Hematopoietic multipotent progenitor cell treated with erythropoietin and hydrocortisone succinate and interleukin-3 and kit ligand, for 6 days (in vitro differentiated cells): Measurements from ENCODE around the gene CYTH1.
A peak's percentile ranks its signal among the peaks of the same experiment; 100 is the strongest.

Experiments used
- DNase-seq: peaks from one replicate; pipeline ENCODE4 v3.0.0-alpha.2; 2015

CYTH1 gene

GRCh38 chr17:78669256-78669974 lies 112.7 kb downstream of the CYTH1 start:
- DNase-seq, result no peak

GRCh38 chr17:78668847-78669246 lies 113.2 kb downstream of the CYTH1 start:
- DNase-seq, result no peak

DNA sequence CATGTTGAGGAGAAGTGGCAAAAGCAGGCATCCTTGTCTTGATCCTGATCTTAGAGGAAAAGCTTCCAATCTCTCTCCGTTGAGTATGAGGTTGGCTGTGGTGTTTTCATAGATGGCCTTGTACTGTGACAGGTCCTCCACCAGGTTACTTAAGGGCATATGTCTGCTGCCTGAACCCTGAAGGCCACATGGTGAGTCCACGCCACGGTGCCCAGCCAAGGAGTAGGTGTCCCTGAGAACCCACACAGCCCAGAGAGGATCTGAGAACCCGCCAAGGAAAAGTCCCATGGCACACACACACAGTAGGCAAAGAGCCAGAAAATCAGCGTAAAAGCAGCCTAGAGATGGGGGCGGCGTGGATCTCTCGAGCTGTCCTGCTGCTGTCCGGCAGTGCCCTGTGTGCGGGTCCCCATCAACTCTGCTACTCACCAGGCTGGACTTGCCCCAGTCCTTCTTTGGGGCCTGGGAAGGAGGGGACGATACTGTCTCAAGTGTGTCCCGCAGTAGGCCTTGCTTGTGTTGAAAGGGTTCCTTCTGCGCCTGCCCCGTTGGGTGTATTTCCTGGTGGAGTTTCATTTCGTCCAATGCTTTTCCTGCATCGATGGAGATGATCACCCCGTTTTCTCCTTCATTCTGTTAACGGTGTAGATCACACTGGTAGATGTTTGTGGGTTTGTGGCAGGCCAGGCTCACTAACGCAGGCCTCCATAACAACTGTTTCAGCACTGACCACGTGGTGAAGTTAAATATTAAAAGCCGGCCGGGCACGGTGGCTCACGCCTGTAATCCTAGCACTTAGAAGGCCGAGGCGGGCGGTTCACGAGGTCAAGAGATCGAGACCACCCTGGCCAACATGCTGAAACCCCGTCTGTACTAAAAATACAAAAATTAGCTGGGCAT lies 114.1 kb downstream of the CYTH1 start:
- no peak for DNase-seq

- DNase-seq, result no peak
Observed at GRCh38 chr17:78667091-78667490, 115.0 kb downstream of the CYTH1 start.

DNA sequence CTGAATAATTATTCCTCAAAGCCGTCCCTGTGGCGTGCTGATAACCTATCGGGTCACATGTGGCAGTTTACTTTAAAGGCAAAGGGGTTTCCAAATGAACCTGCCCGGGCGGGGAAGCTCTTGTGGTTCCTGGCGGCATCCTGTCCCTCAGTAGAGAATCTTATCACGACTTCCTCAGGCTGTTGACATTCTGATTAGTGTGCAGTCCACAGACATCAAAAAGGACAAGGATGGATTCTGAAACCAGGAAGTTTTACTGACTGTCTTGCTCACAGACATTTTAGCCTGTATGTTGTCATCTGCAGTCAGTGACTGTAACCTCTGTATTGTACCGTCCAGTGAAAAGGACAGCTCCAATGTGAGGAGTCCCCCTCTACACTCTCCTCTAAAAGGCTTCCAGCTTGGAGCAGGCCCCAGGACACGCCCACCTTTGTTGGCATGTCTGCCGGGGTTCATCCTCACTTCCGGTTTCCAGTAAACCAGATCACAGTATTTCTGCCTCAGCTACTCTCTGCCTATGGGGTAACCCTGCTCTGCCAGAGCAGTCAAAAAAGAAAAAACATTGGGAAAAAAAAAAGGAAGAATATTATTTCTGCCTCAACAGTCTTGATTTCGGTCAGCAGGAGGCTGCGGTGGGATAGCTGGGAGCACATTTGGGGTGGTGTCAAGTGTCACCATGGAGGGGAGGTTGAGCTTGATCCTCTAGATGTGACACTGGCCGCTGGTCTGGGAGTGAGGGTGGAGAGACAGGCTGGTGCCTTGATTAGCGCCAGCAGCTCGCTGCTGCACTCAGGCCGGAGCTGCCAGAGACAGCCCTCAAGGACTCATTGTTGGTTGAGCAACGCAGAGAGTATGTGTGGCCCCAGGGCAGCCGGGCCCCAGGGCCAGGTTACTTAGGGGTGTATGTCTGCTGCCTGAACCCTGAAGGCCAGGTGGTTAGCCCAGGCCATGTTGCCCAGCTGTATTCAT lies 115.8 kb downstream of the CYTH1 start:
- peak; percentile 97 for DNase-seq

- no peak for DNase-seq
Observed at GRCh38 chr17:78665387-78665951, 116.6 kb downstream of the CYTH1 start.

GRCh38 chr17:78664476-78665386 lies 117.3 kb downstream of the CYTH1 start:
- DNase-seq, result peak; percentile 35

- DNase-seq, result no peak
Observed at GRCh38 chr17:78661093-78661770, 120.8 kb downstream of the CYTH1 start.

GRCh38 chr17:78659546-78659945 lies 122.5 kb downstream of the CYTH1 start:
- no peak for DNase-seq

DNA sequence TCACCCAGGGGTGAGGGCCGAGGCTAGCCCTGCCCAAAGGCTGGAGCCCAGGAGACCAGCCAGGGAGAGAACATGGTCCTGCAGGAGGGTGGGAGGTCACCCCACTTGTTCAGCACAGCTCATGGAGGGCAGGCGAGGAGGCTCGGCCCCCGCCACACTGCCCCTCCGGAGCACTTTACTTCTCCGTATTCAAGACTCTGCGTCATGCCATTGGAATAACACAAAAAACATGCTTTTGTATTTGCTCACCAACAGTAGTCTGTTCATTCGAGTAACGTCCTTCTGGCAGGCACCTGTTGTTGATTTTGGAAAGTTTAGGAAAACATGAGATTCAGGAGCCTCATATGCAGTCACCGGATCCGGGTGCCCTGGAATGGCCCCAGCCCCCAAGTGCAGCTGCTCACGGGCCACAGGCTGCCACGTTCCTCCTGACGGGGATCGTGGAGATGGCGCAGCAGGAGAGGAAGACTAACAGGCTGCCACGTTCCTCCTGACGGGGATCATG lies 123.7 kb downstream of the CYTH1 start:
- no peak for DNase-seq

GRCh38 chr17:78655251-78655940 lies 126.7 kb downstream of the CYTH1 start:
- no peak for DNase-seq

- peak; percentile 32 for DNase-seq
Observed at GRCh38 chr17:78654325-78654724, 127.7 kb downstream of the CYTH1 start.

- no peak for DNase-seq
Observed at GRCh38 chr17:78653382-78653781, 128.7 kb downstream of the CYTH1 start.

DNA sequence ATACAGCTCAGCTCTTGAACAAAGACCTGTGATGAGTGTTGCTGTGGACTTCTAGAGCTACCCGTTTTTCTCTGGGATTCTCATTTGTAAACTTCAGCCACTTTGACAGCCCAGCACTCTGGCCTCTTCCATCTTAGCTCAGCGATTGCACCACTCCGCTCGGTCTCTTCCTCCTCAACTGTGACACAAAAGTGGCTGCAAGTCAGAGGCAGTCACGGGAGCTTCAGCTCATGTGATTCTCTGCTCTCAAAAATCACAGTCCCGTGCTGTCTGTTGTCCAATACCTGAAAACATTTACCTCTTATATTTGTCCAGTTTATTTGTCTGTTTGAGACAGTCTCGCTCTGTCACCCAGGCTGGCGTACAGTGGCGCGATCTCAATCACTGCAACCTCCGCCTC lies 129.2 kb downstream of the CYTH1 start:
- DNase-seq, result no peak

GRCh38 chr17:78652024-78652423 lies 130.0 kb downstream of the CYTH1 start:
- DNase-seq, result no peak

DNA sequence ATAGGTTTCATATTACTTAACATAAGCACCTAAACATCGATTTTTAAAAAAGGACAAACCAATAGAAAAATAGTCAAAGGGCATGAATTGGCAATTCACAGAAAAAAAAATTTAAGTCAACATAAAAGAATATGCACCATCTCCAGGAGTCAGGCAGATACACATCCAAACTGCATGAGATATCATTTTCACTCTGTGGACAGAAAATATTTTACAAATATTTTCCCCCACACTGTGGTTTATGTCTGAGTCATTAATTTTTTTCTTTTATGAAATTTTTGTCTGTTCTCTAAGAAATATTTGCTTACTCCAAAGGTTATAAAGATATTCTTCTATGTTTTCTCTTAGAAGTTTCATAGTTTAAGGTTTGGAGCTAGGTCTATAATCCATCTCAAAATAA lies 130.5 kb downstream of the CYTH1 start:
- no peak for DNase-seq

- no peak for DNase-seq
Observed at GRCh38 chr17:78650093-78650715, 131.9 kb downstream of the CYTH1 start.

DNA sequence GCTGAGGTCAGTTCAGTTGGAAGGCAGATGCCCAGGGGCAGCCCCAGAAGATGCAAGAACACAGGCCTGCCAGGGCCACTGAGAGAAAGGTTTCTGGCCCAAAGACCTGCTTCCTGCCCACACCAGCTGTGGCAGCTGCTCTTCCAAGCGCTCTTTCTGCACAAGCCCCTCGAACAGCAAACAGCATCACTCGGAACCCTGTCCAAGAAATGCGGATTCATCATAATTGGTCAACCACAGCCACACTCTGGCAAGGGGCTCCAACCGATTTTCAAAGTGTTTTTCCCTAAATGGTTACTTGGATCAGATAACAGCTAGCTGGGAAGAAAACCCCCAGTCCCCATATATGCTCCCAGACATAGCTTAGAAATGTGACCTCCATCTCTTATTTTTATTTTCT lies 133.8 kb downstream of the CYTH1 start:
- DNase-seq, result no peak

GRCh38 chr17:78647032-78647431 lies 135.0 kb downstream of the CYTH1 start:
- no peak for DNase-seq
